CD4-positive, alpha-beta T cell treated with Interferon gamma for 1 hour (primary cell): ENCODE data around the gene ZNF831.

Experiments
- DNase-seq: peaks from one replicate; pipeline ENCODE4 v3.0.0-alpha.2; 2020

ZNF831 gene

DNA sequence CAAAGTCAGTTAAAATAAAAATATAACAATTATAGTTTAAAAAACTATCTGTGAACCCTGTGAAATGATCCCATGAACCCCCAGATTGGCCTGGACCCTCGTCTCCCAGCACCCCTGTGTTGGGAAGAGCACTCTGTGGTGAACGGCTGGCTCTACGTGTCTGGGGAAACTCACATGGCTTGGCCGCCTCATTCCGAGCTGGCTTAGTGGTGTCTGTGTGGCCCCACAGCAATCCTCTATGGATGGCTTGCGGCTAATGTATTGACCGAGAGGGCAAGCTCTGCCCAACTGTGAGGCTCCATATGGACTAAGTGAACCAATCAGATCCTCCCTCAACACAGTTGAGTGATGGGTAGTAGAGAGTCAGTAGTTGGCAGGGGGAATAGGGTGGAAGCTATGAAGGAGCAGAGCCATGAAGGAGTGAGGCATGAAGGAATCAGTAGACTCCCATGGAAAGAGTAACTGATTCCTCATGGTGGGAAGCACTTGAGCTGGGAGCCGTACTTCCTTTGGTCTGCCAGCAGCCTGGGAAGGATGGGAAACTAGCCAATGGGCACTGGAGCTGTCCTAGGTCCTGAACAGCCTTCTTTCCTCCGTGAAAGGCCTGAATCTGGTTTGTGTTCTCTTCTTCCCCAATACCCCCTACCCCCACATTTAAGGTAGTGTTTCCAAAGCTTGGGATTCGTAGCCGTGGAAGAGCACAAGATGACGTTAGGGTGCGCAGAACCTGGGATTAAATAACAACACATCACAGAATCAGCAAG, 21.6 kb upstream of the ZNF831 start:
- no peak for DNase-seq

DNA sequence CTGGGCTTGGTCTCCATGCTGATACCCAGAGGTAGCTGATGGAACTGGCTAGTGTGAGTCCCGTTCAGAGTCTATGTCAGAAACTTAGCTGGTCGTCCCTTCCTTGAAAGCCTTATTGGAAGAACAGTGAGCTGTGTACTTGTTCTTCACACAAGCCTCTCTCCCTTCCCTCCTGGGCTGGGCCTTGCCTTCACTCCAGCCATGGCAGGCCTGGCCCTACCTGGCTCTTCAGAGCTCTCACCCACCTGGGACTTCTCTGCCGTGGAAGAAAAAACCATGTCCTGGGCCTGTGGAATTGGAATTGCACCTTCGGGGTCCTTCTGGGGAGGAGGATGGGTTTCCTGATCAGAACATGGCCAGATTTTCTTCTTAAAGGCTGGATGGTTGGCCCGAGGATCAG, 20.3 kb upstream of the ZNF831 start:
- no peak for DNase-seq

DNA sequence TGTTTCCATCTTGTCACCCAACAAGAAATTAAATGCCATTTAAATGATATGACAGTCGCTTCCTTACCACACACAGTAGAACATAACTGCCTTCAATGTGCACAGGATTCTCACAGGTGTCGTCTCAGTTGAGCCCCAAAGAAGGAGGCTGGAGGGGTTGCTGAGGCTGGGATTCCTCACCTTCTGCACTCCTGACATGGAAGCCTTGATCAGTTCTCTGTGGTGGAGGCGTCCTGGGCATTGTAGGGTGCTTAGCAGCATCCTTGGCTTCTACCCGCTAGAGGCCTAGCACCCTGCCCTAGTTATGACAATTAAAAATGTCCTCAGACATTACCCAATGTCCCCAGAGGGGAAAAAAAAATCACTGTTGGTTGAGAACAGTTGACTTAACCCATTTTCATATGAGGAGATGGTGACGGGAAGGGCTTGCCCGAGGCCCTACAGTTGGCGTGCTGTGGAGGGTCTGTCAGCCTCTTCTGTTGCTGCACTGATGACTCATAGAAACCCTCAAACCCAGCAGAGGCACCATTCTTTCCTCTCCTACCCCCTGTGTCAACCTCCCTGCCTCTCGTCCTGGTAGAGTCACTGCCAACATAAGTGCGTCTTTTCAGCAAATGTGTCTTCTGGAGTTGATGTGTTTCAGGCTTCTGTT, 19.3 kb upstream of the ZNF831 start:
- peak; percentile 25 for DNase-seq

GRCh38 chr20:59144831-59145196, 18.8 kb upstream of the ZNF831 start:
- no peak for DNase-seq

GRCh38 chr20:59145247-59145923, 18.2 kb upstream of the ZNF831 start:
- DNase-seq: no peak

GRCh38 chr20:59145924-59146779, 17.5 kb upstream of the ZNF831 start:
- DNase-seq: peak; percentile 62

DNA sequence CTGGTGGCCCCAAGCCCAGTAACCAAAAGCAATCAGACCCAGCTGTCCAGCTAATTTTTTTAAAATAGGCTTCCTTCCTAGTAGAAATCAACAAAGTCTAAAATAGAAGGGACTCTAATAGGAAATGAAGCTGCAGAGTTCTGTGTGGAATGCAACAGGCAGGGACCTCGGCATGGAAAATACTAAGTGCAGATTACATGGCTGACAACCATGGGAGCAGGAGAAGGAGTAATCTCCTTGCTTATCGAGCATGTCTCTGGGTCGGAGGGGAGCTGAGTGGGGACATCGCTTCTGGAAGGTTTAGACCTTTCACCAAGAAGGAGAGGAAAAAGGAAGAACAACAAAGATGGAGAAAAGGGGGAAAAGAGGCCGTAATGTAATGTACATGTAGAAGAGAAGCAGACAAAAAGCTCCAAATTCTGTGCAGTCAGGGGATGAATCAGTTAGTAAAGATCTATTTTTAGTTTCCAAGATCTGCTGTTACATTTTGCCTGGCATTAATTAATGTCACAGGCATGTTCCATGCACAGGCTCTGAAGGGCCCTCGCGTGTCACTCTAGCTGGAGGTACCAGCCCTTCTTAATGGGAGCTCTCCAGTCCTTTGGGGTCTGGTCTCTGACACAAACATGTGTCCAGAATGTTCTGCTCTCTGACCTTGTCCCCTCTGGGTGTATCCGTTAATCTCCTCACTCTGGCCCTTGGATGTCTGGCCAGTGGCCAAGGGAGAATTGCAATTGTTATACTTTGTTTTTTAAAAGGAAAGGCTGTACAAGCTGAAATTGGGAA, 16.6 kb upstream of the ZNF831 start:
- no peak for DNase-seq

GRCh38 chr20:59147586-59147985, 16.0 kb upstream of the ZNF831 start:
- DNase-seq: no peak

DNA sequence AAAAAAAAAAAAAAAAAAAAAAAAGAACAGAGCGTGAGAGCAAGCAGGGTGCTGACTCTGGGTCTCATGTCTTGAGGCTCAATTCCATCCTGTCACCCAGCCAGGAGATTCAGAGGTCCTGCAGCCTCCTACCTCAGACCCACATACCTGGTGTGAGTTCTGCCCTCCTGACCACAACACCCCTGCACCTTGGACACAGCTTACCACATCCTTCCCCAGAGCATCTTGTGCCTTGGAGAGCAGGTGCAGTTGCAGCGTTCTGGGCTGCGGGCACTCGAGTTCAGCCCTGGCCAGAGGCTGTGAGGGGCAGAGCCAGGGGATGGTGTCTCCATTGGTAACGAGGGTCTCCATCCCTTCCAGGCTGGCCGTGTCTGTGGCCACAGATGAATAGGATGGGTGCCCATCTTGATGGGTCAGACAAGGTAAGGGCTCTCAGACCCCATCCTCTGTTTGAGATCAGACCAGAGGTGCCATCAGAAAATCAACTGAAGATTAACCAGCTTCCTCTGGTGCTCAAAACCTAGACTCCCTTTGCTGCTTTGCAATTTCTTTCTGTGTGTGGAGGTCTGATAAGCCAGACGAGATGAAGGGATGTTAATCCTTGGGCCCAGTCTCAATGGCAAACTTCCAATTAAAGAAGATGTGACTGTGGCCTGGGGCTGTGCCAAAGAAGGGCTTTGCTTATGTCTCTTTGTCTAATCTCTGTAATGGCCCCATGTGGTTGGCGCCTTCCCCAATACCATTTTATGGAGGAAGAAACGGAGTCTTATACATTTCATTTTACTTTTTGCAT, 14.7 kb upstream of the ZNF831 start:
- peak; percentile 40 for DNase-seq

- DNase-seq: peak; percentile 88
Observed at GRCh38 chr20:59149678-59150504, 13.7 kb upstream of the ZNF831 start.

- DNase-seq: no peak
Observed at GRCh38 chr20:59150821-59151251, 12.8 kb upstream of the ZNF831 start.

- no peak for DNase-seq
Observed at GRCh38 chr20:59151391-59151790, 12.2 kb upstream of the ZNF831 start.

DNA sequence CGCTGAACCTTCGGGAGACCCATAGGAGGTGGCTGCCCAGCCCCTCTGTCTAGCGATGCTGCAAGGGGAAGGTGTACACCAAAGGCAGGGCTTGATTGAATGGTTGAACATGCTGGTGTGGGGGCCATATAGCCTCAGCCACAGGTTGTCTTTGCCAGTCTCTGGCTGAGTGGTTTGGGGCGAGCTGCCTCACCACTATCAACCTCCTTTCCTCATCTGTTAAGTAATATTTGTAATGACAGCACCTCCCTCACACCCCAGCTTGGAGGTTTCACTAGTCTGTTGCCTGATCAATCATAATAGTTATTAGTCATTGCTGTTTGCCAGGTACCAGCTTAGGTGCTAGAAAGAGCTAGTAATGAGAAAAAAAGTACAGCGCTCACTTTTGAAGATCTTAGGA, 11.8 kb upstream of the ZNF831 start:
- DNase-seq: no peak

DNA sequence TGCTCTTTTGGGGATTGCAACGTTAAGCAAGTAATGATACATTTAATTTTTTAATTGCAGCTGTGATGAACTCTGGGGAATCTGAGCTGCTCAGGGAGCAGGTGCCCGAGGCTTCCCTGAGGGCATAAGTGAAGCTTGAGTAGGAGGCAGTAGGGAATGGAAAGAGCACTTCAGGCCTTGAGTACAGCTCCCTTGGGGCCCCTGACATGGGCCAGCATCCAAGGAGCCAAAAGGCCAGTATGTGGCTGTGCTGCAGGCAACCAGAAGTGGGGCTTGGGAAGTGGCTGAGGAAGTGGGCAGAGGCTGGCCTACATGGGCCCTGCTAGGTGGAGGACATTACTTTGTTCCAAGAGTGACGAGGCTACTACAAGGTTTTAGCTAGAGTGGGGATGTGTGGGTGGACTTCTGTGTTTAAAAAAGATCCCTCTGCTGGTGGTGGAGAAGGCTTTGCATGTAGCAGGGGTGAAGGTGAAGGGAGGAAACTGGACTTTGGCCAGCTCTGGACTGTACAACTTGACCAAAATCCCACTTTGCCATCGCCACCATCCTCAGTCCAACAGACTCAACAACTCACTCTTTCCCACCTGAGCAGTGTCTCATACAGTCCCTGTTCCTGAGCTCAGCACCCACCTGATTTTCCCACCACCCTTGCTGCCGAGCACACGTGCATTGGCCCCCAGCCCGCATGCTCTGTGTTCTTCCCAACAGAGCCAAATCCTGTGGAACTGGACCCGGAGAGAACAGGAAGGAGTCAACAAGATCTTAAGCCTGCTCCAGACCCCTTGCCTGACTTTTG, 10.9 kb upstream of the ZNF831 start:
- no peak for DNase-seq

GRCh38 chr20:59153355-59153681, 10.3 kb upstream of the ZNF831 start:
- DNase-seq: no peak

- no peak for DNase-seq
Observed at GRCh38 chr20:59153832-59154231, 9.8 kb upstream of the ZNF831 start.

GRCh38 chr20:59154317-59155013, 9.2 kb upstream of the ZNF831 start:
- no peak for DNase-seq

- no peak for DNase-seq
Observed at GRCh38 chr20:59157064-59157463, 6.6 kb upstream of the ZNF831 start.

- DNase-seq: no peak
Observed at GRCh38 chr20:59157531-59157930, 6.1 kb upstream of the ZNF831 start.
